Measurements from ENCODE around the gene RPS27A. TPM values are rescaled to one million over a fixed set of nuclear protein-coding genes. Genes with fewer than 3 reads are reported as not detected.

RPS27A gene
- total and polyA plus RNA-seq, 7 donors: 1,474 to 3,968 (median 2,433) TPM

- intact Hi-C loops (cut with DNase I): loop anchor here (2.0 kb wide), 1 partner anchor 136 kb away; the partner anchor contains the start of gene CCDC88A
These were observed 49.8 kb downstream of the RPS27A start for GRCh38 chr2:55282110-55282917.

GRCh38 chr2:55283083-55283482, 50.6 kb downstream of the RPS27A start:
- peak overlapping the region in 2 of 4 donors; percentile 69 to 85 for H3K4me3 ChIP-seq
- H3K4me1 ChIP-seq: peaks cover 0 to 15% (median 10%) of the 10 kb centered on the region in 4 donors
- H3K27me3 ChIP-seq: no peaks in the 10 kb centered on the region
- intact Hi-C loops (cut with DNase I): loop anchor here (2.0 kb wide), 1 partner anchor 136 kb away; the partner anchor contains the start of gene CCDC88A
- DNase-seq: no peak
- 96 to 97% methylated on average over 12 of the region's 12 CpGs for WGBS, 2 donors
- no peaks in the 10 kb centered on the region for H3K9me3 ChIP-seq
- TF ChIP-seq CTCF (IDR thresholded peaks at IDR 0.05): no peak
- TF ChIP-seq POLR2A (IDR thresholded peaks at IDR 0.05): no peak
- TF ChIP-seq POLR2AphosphoS5 (IDR thresholded peaks at IDR 0.05): no peak
- TF ChIP-seq EP300 (IDR thresholded peaks at IDR 0.05): no peak
- H3K36me3 ChIP-seq: no peaks in the 10 kb centered on the region
- peak overlapping the region; percentile 85 to 96 (median 91) for H3K27ac ChIP-seq

More at GRCh38 chr2:55282110-55282917, 49.8 kb downstream of the RPS27A start:
- Histone ChIP-seq H3K36me3 (no peaks in the 10 kb centered on the region), H3K9me3 (no peaks in the 10 kb centered on the region), H3K4me3 (peak overlapping the region; percentile 63 to 85 (median 69)), H3K27me3 (no peaks in the 10 kb centered on the region), H3K27ac (peak overlapping the region; percentile 85 to 96 (median 91)), H3K4me1 (peaks cover 0 to 15% (median 10%) of the 10 kb centered on the region in 4 donors)
- DNase-seq: peak; percentile 92
- WGBS, 2 donors: 1 to 2% methylated on average over 60 of the region's 60 CpGs
- peak; percentile 45 to 59 for TF ChIP-seq POLR2A (IDR thresholded peaks at IDR 0.05)
- no peak for TF ChIP-seq CTCF (IDR thresholded peaks at IDR 0.05)
- no peak for TF ChIP-seq EP300 (IDR thresholded peaks at IDR 0.05)
- TF ChIP-seq POLR2AphosphoS5 (IDR thresholded peaks at IDR 0.05): peak; percentile 41 to 86 (median 79)

Other genes with a start within 250 kb of the RPS27A start
- gene RTN4, start 182.2 kb upstream of the RPS27A start, total RNA-seq: 100 to 1,000 TPM; 152 to 264 (median 199) TPM
- 100 to 1,000 TPM in 1 of 3 donors, 10 to 100 TPM in 2; 54.1 to 153 (median 62.0) TPM for gene RTN4, start 182.2 kb upstream of the RPS27A start, polyA plus RNA-seq
- 10 to 100 TPM in 2 of 4 donors, 1 to 10 TPM in 2; 4.9 to 22.4 (median 11.4) TPM for gene CLHC1, start 395 bp upstream of the RPS27A start, total RNA-seq
- 1 to 10 TPM; 4.4 to 6.6 (median 5.3) TPM for gene CLHC1, start 395 bp upstream of the RPS27A start, polyA plus RNA-seq
- gene MTIF2, start 36.5 kb downstream of the RPS27A start, total RNA-seq: 10 to 100 TPM; 15.0 to 27.7 (median 22.4) TPM
- gene MTIF2, start 36.5 kb downstream of the RPS27A start, polyA plus RNA-seq: 10 to 100 TPM; 25.8 to 37.5 (median 30.5) TPM
- 10 to 100 TPM; 33.8 to 72.8 (median 44.8) TPM for gene CCDC88A, start 187.2 kb downstream of the RPS27A start, total RNA-seq
- 1 to 10 TPM; 5.4 to 6.4 (median 5.5) TPM for gene CCDC88A, start 187.2 kb downstream of the RPS27A start, polyA plus RNA-seq

Measured in sigmoid colon (tissue), 7 donors.